ENCODE measurements around the gene NTN1. TPM values are rescaled to one million over a fixed set of nuclear protein-coding genes. Genes with fewer than 3 reads are reported as not detected.

The NTN1 gene
- polyA plus RNA-seq, 1 donor: 3.3 TPM

DNA sequence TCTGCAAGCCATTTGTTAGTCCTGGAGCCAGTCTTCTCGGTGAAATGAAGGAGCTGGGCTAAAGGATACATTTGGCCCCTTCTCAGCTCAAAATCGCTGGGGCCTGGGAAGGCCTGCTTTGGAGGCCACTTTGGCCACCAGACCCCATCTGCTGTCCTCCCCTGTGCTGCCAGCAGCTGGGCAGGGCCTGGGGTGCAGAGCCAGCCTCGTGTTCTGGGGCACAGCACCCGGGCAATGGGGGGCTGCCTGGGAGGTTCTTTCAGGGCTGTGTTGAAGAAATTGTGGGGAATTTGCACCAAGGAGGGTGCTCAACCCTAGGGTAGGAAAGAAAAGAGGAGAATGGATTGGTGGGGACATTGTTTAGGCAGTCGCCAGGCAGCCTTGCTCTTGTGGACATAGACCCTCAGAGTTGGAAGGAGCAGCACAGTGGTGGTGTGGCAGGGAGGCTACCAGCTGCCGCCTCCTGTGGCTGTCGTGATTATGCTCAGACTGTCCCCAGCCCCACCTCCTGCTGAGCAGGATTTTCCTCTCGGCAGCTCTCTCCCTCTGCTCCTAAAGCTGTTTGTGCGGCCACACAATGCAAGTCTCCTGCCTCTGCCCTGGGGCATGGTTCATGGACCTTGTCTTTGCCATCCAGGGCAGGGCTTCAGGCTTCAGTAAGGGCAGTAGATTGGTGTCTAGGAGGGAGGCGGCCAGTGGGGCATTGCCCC is 174.8 kb downstream of the NTN1 start:
- DNase-seq: no peak

DNA sequence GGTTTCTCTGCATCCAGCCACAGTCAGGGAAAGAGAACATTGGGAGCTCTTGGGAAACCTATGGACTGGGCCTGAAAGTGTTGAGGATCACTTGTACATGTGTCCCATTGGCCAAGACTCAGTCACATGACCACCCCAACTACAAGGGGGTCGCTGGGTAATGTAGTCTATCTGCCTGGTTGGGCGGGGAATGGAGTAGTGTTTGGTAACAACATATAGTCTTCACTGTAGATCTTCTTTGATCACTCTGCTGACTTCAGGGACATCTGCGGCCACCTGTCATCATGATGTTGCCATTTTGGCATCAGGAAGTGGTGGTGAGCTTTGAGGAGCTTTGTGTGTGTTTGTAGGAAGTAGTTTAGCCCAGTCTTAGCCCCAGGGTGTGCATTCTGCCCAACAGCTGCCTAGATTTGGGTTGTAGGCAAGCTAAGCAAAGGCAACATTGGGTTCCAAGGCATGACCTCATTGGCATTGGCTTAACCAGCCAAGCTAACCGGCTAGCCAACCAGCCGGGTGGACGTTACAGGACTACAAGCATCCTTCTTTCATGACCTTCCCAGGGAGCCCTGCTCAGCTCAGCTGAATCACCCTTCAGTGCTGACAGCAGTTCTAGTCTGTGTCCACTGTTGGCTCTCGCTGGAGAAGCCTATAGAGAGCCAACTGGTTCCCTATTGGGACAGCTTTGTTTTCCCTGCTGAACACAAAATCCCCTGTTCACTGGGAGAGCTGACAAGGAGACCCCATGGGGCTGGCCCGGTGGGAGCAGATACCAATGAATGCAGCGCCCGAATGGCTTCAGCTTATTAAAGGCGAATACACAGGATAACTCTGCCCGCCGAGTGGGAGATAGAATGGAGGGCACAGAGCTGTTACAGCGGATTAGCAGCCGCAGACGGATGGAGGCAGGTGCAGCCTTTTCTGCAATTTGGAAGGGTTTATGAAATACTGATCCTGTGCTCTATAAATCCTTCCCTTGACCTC is 178.6 kb downstream of the NTN1 start:
- no peak for DNase-seq

DNA sequence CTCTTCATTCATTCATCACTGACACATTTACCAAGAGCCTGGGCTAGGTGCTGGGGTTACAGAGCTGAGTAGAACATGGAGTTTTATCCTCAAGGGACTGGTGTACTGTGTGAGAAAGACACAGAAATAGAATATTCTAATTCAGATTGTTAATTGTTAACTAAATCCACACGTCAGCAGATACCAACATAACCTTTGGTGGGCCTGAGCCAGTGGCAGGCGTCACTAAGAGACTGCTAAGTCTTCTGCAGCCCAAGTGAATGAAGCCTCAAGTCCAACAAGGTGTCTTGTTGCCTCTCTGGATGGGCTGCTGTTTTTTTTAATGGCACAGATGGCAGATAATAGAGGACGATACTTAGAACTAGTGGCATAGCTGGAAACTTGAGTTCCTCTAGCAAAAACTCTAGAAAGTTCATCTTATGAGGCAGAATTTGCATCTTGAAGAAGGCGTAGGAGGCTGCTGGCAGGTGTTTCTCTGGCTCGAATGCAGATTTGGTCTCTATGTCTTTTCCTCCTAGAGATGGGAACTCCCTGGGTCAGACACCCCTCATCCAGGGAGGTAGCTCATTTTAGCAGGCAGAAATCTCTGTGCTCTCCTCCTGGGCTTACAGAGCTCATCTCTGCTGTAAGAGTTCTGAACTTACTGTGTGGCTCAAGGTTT is 179.5 kb downstream of the NTN1 start:
- no peak for DNase-seq

DNA sequence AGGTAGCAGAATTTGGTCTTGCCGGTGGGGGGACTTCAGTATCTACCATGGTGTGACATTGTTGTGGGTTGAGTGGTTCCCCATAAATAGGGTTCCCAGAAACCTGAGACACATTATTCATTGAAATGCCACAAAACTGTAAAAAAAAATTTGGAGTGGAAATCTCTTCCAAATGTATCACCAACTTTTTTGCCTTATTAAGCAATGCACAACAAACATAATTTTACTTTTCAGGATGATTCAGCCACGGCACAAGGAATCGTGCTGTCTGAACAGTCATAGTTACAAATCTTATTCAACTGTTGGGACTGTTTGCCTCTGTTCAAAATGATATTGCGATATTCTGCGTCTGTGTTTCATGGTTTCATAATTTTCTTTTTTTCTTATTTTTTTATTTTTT is 181.2 kb downstream of the NTN1 start:
- no peak for DNase-seq

DNA sequence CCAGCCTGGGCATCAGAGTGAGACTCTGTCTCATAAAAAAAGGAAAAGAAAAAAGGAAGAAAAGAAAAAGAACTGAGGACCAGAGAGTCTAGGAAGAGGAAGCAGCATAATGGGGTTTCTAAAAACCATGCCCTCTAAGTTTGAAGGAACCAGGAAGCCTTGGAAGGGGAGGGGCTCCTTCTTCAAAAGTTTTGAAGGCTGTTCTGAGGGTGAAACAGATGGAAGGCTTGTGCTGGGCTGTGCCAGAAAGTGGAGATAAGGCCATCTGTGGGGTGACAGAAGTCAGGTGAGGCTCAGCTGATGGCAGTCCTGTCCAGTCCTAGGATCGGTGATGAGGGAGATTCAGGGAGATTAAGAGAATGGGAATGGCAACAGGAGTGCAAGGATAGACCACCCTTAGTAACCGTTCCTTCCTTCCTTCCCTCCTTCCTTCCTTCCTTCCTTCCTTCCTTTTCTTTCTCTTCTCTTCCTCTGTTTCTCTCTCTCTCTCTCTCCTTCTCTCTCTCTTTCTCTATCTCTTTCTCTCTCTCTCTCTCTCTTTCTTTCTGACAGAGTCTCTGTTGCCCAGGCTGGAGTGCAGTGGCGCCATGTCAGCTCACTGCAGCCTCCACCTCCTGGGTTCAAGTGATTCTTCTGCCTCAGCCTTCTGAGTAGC is 182.6 kb downstream of the NTN1 start:
- no peak for DNase-seq

DNA sequence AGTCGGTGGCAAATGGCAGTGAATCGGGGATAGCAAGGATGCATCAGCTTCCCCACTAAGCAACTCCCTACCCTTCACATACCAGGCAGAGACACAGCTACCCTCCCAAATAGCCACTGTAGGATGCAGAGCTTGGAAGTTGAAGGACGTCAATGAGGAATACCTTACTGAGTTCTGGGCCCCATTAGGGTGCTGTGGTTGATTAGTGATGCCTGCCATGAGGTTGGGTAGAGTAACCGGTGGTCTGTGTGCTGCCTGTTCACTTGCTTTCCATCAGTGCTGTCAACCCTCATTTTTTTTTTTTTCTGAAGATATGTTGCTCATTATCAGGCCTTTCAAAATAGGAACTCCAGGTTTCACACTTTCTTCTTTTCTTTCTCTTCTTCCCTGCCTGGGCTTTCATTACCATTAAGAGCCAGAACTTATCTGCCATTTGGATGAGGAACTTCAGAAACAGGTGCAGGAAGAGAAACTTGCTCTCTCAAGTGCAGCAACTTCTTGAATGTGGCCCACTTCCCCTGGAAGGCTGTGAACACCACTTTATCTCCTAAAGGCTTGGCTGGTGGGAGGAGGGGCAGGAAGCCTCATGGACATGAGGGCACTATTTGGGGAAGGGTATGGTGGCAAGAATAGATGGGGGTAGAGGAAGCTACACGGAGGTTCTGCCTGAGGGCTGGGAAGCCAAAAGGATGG is 183.5 kb downstream of the NTN1 start:
- DNase-seq: no peak

DNA sequence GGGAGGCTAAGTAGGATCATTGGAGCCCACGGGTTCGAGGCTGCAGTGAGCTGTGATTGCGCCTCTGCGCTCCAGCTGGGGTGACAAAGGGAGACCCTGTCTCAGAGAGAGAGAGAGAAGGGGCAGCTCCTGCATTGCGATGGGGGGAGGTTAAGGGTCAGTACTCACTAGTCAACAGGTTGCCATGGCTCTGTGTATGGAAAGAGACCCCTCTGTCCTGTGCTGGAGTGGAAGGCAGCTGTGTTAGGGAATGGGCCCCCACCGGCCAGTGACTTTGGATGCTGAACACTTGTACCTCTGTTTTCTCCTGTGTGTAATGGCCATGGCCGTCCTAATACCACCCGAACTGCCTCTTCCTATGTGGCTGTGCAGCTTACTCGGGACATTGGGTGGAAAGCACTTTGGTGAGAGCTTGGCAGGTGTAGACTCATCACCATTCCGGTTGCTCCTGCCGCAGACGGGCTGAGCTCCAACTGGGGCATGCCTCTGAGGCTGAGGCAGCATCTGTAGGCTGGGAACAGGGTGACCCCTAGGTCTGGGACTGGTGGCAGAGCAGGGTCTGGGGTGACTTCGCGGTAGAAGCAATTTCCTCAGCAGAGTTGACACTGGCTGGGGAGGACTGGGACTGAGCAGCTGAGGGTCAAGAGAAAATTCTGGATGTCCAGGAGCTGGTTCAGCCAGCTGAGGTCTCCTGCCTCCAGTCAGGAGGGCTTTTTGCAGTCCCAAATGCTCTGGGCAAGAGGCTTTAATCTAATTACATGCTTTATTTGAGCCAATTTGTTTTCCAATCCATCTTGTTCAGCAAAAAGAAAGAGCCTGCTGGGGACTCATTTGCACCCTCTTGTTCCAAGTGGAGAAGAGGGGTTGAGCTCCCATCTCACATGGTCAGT is 184.5 kb downstream of the NTN1 start:
- no peak for DNase-seq

DNA sequence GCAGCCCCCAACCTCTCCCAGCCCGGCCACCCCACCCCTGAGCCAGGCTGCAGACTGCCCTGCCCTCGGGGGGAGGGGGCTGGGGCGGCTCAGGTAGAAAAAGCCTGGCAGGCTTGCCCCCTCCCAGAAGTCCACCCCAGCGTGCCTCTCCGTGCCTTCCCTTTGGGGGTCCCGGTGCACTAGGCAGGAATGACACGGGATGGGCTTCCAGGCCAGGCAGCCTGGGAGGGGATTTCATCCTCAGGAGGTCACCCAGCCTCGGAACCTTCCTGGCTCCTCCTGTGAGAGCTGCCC is 185.0 kb downstream of the NTN1 start:
- DNase-seq: no peak

DNA sequence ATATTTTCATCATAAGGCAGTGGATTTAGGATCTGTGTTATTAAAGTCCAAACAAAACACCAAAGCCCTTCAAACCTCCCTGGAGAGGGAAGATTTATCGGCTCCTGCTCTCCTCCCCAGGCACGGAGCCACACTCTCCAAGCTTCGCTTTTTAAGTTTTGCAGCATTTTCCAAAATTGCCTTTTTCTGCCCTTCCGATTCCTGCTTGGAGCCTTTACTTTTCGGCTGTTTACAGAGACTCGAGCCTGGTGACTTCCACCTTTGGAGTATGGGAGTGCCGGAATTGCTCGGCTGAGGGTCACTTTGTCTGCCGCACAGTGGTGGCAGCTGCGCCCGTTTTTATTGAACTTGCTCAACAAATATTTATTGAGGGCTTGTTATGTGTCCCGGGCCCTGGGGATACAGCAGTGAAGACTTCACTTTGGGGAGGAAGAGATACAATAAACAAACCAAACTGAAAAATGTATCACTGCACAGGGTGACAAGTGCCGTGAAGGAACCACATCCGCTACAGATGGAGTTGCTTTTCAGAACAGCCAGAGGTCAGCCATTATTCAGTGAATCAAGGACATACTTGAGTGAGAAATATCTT is 185.5 kb downstream of the NTN1 start:
- DNase-seq: peak; percentile 12

DNA sequence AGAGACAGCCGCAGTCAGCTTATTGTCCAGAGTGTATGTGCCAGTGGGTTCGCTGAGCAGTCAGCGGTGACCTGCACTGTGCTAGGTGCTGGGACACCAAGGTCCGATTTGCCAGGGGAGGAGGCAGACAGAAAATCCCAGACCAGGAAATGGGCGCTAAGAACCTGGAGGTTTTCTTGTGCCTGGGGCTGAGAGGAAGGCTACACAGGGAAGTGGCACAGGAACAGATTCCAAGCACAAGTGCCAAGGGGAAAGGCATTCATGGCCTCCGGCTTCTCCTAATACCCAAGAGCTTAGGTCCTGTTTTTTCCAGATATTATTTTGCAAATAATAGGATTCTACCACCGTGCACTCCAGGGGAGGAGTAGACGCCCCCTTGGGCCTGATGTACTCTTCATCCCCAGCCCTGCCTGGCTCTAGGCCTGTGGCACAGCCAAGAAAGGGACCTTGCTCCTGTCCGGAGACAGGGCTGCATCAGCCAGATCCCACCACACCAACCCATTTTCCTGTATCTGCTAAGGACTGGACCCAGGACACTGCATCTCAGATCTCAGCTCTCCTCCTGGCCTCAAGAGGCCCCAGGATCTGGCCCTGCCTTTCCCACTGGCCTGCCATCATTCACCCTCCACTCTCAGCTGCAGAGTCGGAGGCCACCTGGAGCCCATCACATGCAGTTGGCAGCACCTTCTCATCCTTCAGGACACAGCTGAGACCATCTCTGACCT is 187.2 kb downstream of the NTN1 start:
- DNase-seq: no peak

DNA sequence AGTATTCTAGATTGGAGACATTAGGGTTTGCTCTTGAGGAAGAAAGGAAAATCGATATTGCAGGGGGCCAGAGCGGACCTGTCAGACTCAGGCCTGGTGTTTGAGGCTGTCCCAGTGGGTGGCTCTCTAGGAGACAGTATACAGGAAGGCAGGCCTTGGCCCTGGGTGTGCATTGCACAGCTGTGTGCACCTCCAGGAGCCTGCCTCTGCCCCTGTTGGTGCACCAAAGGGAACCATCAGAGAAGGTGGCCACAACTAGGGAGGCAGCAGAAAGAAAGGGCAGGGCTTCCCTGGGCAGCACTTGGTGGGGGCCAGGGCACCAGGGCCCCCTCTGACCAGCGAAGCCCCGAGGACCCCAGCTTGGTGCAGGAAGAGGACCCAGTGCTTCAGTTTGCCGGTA is 188.0 kb downstream of the NTN1 start:
- DNase-seq: no peak

DNA sequence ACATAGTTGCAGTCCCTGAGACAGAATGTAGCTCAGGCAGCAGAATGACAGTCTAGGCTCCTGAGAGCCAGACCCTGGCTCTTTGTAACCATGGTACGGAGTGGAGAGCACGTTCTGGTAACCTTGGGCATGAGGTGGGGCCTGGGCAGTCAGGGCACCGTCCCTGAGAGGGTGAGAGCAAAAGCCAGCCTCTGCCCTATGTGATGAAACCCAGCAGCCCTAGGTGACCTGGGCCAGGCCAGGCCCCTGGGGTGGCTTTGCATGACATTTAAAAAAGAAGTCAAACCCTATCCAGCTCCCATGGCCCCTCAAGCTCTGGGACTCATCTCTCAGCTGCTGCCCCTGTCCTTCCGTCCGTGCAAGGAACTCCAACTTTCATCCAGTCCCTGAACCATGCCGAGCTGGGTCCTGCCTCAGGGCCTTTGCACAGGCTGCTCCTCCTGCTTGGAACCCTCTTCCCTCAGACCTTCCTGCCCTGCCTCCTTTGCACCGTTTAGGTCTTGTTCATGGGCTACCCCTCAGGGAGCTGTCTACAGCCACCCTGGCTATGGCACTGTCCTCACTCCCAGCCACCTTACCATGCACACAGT is 188.6 kb downstream of the NTN1 start:
- no peak for DNase-seq

DNA sequence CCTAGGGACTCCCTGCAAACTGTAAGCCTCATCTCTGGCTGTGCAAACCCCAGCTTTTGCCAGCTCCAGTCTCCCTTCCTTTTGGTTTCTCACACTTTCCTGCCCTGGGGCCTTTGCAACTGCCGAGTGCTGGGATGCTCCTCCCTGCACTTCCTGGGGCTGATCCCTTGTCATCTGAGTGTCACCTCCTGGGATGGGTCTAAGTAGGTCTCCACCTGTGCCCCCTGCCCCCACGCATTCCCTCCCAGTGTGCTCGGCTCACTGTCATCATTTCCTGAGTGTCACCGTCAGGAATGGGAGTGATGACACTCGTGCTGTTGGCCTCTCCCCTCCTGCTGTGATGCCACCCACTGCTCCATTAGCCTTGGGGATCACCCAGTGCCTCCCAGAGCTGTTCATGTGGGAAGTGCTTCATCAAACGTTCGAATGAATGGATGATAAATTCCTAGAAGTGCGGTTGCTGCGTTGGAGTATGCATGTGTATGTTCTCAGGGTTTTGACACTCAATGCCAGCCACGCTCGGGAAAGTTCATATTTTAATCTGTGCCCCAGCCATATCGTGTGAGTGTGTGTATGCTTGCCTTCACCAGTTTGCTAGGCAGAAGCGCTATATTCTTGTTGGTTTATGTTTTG is 189.9 kb downstream of the NTN1 start:
- no peak for DNase-seq

DNA sequence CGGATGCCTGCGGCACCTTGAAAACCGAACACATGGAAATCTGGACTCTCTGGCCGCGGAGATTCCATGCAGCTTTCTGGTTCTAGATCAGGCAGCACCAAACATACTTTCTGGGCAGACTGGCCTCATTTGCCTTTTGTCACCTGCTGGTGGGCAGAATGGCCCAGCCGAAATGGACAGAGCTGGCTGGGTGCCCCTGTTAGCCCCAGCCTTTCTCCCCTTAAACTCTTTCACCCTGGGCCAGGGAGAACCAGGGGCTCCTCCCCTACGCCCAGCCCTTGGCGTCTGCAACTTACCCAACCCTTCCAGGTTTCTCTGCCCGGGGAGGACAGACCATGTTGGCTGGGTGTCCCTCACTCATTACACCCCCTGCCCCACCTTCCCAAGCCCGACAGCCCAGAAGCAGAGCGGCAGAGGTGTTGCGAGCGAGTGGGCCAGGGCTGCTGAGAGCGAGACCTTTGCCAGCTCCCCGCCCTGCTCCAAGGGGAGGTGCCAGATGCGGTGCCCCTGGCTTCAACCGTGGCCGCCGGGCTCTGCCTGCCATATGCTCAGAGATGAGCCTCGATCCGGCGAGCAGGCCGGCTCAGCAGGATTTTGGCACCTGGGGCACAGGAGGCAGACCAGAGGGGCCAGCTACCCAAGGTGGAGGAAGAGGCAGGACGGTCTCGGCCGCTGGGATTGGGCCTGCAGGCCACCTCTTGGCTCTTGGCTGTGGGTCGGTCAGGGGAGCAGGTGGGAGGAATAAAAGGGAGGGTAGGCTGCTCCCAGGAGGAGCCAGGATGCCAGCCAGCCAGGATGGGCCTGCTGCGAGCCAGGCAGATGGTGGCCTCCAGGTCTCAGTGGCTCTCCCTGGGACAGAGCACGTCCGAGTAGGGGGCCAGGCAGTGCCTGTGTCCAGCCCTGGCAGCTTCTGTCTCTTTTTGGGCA is 191.3 kb downstream of the NTN1 start:
- DNase-seq: no peak

DNA sequence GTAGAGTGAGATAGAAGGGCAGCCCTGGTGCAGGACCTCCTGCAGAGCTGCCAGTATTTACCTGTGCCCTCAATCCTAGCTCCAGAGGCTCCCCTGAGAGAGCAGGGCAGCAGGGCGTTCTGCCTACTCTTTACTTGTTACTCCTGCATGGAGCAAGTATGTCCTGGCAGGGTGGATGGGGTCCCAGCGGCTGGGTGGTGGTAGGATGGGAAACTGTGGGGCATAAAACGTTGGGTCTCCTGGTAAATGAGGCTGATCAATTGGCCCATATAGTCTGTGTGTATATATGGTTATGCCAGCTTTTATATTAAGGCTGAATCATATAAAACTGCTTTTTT is 192.0 kb downstream of the NTN1 start:
- DNase-seq: no peak

DNA sequence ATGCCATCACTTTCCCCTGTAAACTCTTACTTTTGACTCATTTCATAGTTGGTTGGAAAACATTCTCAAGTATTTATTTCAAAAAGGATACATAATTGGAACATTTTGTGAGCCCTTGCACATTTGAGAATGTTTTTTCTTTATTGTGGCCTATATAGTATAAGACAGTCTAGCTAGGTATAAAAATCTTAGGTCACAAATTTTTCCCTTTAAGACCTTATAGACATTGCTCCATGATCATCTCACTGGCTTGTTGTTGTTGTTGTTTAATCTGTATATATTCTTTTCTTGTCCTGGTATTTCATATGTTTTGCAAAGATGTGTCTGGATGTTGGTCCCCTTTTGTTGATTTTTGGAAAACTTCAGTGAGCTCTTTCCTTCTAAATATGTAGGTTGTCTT is 194.2 kb downstream of the NTN1 start:
- DNase-seq: no peak

DNA sequence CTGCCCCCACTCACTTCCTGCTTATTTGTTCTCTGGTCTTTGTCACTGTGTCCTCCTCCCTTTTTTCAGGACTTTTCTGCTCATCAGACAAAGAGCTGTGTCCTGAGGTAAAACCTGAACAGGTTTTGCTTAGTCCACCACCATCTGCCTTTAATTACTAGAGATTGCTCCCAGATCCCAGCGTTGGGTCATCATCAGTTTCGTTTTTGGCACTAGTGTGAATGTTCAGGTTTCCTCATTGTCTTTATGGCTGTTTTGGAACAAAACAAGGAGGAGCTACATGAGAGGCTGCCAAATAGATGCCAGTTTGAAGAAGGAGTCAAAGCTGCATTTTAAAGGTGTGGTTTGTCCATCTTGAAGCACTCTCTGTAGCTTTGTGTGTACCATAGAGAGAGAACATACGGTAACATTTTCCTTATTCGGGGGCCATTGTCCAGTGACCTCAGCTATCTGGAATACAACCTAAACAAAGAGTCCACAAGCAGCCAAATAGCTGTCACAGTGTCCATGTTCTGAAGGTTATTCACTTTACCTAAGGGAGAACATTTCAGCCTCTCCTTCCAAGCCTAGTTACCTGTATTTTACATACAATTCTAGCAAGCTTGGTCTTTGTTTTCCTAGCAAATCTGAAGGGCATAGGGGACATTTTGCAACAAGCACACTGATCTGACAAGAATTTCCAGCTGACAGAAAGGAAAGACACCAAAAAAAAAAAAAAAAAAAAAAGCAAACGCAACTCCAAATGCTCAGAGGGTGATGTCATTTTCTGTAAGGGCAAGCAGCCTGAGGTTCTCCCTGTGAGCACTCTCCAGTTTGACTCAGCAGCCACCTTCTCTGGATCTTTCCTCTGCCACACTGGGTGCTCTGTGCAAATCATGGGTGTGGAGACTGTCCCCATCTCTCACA is 196.1 kb downstream of the NTN1 start:
- DNase-seq: no peak
